ENCODE measurements around the gene HSF4.
A peak's percentile ranks its signal among the peaks of the same experiment; 100 is the strongest.

HSF4 gene

DNA sequence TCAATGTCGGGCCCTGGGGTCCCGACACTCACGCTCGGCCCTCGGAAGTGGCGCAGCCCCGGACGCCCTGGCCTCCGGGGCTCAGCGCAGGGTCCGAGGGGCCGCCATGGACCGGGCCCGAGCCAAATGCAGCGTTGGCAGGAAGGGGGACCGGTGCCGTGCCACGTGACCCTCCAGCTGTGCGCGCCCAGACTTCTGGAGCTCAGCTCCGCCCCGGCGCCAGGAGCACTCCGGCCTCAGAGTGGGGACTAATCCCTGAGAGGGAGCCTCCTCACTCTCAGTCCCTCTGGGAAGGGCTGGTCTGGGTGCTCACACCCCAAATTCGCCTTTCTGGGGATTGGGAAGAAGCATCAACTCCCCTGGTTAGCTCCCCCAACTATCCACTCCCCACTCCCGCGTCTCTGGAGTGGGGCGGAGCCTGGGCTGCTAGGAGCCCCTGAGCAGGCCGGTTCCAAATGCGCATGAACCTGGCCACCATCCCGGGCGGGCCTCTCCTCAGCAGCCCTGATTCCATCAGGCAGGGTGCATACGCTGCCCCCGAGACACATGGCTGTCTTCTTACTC, 13.6 kb upstream of the HSF4 start, which contains the start of gene B3GNT9 (continued):
- TF ChIP-seq, protein P1, sequence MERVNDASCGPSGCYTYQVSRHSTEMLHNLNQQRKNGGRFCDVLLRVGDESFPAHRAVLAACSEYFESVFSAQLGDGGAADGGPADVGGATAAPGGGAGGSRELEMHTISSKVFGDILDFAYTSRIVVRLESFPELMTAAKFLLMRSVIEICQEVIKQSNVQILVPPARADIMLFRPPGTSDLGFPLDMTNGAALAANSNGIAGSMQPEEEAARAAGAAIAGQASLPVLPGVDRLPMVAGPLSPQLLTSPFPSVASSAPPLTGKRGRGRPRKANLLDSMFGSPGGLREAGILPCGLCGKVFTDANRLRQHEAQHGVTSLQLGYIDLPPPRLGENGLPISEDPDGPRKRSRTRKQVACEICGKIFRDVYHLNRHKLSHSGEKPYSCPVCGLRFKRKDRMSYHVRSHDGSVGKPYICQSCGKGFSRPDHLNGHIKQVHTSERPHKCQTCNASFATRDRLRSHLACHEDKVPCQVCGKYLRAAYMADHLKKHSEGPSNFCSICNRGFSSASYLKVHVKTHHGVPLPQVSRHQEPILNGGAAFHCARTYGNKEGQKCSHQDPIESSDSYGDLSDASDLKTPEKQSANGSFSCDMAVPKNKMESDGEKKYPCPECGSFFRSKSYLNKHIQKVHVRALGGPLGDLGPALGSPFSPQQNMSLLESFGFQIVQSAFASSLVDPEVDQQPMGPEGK (tag by site-specific recombination; IDR thresholded peaks at IDR 0.05): 0 out of 2 replicates have a peak, but pooled peaks have one; percentile 26
- TF ChIP-seq EGR2 (tag by site-specific recombination; IDR thresholded peaks at IDR 0.05; ENCODE audit: low read depth): no peak
- no peak for TF ChIP-seq HOXC10 (CRISPR knock-in tag; IDR thresholded peaks at IDR 0.05)
- TF ChIP-seq, protein P2, sequence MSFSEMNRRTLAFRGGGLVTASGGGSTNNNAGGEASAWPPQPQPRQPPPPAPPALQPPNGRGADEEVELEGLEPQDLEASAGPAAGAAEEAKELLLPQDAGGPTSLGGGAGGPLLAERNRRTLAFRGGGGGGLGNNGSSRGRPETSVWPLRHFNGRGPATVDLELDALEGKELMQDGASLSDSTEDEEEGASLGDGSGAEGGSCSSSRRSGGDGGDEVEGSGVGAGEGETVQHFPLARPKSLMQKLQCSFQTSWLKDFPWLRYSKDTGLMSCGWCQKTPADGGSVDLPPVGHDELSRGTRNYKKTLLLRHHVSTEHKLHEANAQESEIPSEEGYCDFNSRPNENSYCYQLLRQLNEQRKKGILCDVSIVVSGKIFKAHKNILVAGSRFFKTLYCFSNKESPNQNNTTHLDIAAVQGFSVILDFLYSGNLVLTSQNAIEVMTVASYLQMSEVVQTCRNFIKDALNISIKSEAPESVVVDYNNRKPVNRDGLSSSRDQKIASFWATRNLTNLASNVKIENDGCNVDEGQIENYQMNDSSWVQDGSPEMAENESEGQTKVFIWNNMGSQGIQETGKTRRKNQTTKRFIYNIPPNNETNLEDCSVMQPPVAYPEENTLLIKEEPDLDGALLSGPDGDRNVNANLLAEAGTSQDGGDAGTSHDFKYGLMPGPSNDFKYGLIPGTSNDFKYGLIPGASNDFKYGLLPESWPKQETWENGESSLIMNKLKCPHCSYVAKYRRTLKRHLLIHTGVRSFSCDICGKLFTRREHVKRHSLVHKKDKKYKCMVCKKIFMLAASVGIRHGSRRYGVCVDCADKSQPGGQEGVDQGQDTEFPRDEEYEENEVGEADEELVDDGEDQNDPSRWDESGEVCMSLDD (tag by site-specific recombination; IDR thresholded peaks at IDR 0.05): peak; percentile 63
- no peak for TF ChIP-seq OVOL3 (tag by site-specific recombination; IDR thresholded peaks at IDR 0.05)
- no peak for TF ChIP-seq ZNF514 (tag by site-specific recombination; IDR thresholded peaks at IDR 0.05)
- TF ChIP-seq ZXDB (tag by site-specific recombination; IDR thresholded peaks at IDR 0.05): peak; percentile 37; the same call in 1 of the 2 replicates
- TF ChIP-seq ZSCAN30 (tag by site-specific recombination; IDR thresholded peaks at IDR 0.05): no peak
- no peak for TF ChIP-seq KLF8 (tag by site-specific recombination; IDR thresholded peaks at IDR 0.05)
- no peak for TF ChIP-seq ZNF174 (tag by site-specific recombination; IDR thresholded peaks at IDR 0.05)
- TF ChIP-seq ZNF341 (tag by site-specific recombination; IDR thresholded peaks at IDR 0.05; ENCODE audit: low read depth): no peak
- TF ChIP-seq GLIS2 (tag by site-specific recombination; IDR thresholded peaks at IDR 0.05): no peak
- no peak for TF ChIP-seq SCRT1 (tag by site-specific recombination; IDR thresholded peaks at IDR 0.05; ENCODE audit: borderline replicate concordance)
- TF ChIP-seq IKZF3 (tag by site-specific recombination; IDR thresholded peaks at IDR 0.05): peak; percentile 28; the same call in 1 of the 2 replicates
- TF ChIP-seq ZNF561 (tag by site-specific recombination; IDR thresholded peaks at IDR 0.05; ENCODE audit: borderline replicate concordance): no peak
- TF ChIP-seq ZNF140 (tag by site-specific recombination; IDR thresholded peaks at IDR 0.05): no peak
- TF ChIP-seq, protein P3, sequence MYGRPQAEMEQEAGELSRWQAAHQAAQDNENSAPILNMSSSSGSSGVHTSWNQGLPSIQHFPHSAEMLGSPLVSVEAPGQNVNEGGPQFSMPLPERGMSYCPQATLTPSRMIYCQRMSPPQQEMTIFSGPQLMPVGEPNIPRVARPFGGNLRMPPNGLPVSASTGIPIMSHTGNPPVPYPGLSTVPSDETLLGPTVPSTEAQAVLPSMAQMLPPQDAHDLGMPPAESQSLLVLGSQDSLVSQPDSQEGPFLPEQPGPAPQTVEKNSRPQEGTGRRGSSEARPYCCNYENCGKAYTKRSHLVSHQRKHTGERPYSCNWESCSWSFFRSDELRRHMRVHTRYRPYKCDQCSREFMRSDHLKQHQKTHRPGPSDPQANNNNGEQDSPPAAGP (tag by site-specific recombination; IDR thresholded peaks at IDR 0.05): no peak
- TF ChIP-seq ZNF544 (tag by site-specific recombination; IDR thresholded peaks at IDR 0.05): no peak
- TF ChIP-seq SALL2 (tag by site-specific recombination; IDR thresholded peaks at IDR 0.05; ENCODE audit: borderline replicate concordance): no peak
- TF ChIP-seq ZNF19 (tag by site-specific recombination; IDR thresholded peaks at IDR 0.05; ENCODE audit: low read depth): no peak
- no peak for TF ChIP-seq ZNF169 (tag by site-specific recombination; IDR thresholded peaks at IDR 0.05)
- TF ChIP-seq ZEB2 (tag by site-specific recombination; IDR thresholded peaks at IDR 0.05): no peak
- TF ChIP-seq, protein P4, sequence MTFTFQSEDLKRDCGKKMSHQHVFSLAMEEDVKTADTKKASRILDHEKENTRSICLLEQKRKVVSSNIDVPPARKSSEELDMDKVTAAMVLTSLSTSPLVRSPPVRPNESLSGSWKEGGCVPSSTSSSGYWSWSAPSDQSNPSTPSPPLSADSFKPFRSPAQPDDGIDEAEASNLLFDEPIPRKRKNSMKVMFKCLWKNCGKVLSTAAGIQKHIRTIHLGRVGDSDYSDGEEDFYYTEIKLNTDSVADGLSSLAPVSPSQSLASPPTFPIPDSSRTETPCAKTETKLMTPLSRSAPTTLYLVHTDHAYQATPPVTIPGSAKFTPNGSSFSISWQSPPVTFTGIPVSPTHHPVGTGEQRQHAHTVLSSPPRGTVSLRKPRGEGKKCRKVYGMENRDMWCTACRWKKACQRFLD (tag by site-specific recombination; IDR thresholded peaks at IDR 0.05): 0 out of 2 replicates have a peak, but pooled peaks have one; percentile 40
- TF ChIP-seq ZNF610 (tag by site-specific recombination; IDR thresholded peaks at IDR 0.05; ENCODE audit: borderline replicate concordance): no peak
- TF ChIP-seq ZNF2 (tag by site-specific recombination; IDR thresholded peaks at IDR 0.05): no peak
- TF ChIP-seq, protein P5, sequence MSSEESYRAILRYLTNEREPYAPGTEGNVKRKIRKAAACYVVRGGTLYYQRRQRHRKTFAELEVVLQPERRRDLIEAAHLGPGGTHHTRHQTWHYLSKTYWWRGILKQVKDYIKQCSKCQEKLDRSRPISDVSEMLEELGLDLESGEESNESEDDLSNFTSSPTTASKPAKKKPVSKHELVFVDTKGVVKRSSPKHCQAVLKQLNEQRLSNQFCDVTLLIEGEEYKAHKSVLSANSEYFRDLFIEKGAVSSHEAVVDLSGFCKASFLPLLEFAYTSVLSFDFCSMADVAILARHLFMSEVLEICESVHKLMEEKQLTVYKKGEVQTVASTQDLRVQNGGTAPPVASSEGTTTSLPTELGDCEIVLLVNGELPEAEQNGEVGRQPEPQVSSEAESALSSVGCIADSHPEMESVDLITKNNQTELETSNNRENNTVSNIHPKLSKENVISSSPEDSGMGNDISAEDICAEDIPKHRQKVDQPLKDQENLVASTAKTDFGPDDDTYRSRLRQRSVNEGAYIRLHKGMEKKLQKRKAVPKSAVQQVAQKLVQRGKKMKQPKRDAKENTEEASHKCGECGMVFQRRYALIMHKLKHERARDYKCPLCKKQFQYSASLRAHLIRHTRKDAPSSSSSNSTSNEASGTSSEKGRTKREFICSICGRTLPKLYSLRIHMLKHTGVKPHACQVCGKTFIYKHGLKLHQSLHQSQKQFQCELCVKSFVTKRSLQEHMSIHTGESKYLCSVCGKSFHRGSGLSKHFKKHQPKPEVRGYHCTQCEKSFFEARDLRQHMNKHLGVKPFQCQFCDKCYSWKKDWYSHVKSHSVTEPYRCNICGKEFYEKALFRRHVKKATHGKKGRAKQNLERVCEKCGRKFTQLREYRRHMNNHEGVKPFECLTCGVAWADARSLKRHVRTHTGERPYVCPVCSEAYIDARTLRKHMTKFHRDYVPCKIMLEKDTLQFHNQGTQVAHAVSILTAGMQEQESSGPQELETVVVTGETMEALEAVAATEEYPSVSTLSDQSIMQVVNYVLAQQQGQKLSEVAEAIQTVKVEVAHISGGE (tag by site-specific recombination; conservative IDR thresholded peaks at IDR 0.05; ENCODE audit: low read depth): no peak
- TF ChIP-seq ZNF280C (tag by site-specific recombination; IDR thresholded peaks at IDR 0.05): no peak
- no peak for TF ChIP-seq ZNF677 (tag by site-specific recombination; IDR thresholded peaks at IDR 0.05)
- TF ChIP-seq ZNF324 (tag by site-specific recombination; IDR thresholded peaks at IDR 0.05): no peak
